Adipocyte (in vitro differentiated cells): ENCODE measurements around the gene MGAT5B.
"Not testable (repeated sequence)": the region's sequence is repeated elsewhere in the genome, so short reads cannot be mapped to it uniquely, and the experiment has no call there.

ENCODE experiments used
- DNase-seq: peaks from one replicate; pipeline ENCODE4 v3.0.0-alpha.2; 2015; ENCODE audit warnings: low read depth
- H3K27me3 ChIP-seq: replicated peaks from 2 replicates; pipeline ENCODE4 v1.7.0; 2013; ENCODE audit warnings: mild to moderate bottlenecking, low read length, moderate library complexity; ENCODE audit not compliant: control insufficient read depth, insufficient read depth
- H3K36me3 ChIP-seq: 2 replicates; pipeline ENCODE4 v1.7.0; 2013; ENCODE audit warnings: low read length, mild to moderate bottlenecking, moderate library complexity; ENCODE audit not compliant: control insufficient read depth, insufficient read depth, severe bottlenecking
- H3K4me1 ChIP-seq: 2 replicates; pipeline ENCODE4 v1.7.0; 2013; ENCODE audit warnings: mild to moderate bottlenecking, low read length, moderate library complexity; ENCODE audit not compliant: control insufficient read depth, insufficient read depth
- H3K4me3 ChIP-seq: 2 replicates; pipeline ENCODE4 v1.7.0; 2013; ENCODE audit warnings: mild to moderate bottlenecking, low read length, moderate library complexity
- H3K9ac ChIP-seq: 2 replicates; pipeline ENCODE4 v1.7.0; 2013; ENCODE audit warnings: mild to moderate bottlenecking, low read length, moderate library complexity
- H3K9me3 ChIP-seq: 2 replicates; pipeline ENCODE4 v1.7.0; 2013; ENCODE audit warnings: mild to moderate bottlenecking, low read length, moderate library complexity; ENCODE audit not compliant: control insufficient read depth

MGAT5B gene

DNA sequence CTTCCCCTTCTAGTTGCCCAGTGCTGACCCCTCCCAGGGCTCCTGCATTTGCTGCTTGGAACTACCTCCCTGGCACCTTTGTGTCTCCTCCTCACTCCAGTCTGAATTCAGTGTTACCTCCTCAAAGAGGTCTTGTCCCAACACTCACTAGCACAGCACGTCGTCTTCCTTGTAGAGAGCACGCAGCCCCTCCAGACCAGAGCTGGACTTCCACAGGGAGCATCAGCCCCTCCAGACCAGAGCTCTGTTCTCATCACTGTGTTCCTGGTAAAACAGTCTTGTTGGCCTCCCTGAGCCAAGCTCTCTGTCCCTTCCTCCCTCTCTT lies 27.8 kb upstream of the MGAT5B start:
- H3K36me3 ChIP-seq: no peaks in the 10 kb centered on the region
- DNase-seq: no peak
- peaks cover 48% of the 10 kb centered on the region for H3K27me3 ChIP-seq
- no peak overlapping the region for H3K4me3 ChIP-seq
- no peaks in the 10 kb centered on the region for H3K9me3 ChIP-seq
- no peaks in the 10 kb centered on the region for H3K4me1 ChIP-seq
- H3K9ac ChIP-seq: no peak overlapping the region

- H3K4me3 ChIP-seq: no peak overlapping the region
- H3K36me3 ChIP-seq: no peaks in the 10 kb centered on the region
- no peaks in the 10 kb centered on the region for H3K9me3 ChIP-seq
- no peak overlapping the region for H3K9ac ChIP-seq
- H3K27me3 ChIP-seq: peaks cover 44% of the 10 kb centered on the region
- no peaks in the 10 kb centered on the region for H3K4me1 ChIP-seq
- DNase-seq: no peak
These were observed 27.1 kb upstream of the MGAT5B start for GRCh38 chr17:76840884-76841775.

DNA sequence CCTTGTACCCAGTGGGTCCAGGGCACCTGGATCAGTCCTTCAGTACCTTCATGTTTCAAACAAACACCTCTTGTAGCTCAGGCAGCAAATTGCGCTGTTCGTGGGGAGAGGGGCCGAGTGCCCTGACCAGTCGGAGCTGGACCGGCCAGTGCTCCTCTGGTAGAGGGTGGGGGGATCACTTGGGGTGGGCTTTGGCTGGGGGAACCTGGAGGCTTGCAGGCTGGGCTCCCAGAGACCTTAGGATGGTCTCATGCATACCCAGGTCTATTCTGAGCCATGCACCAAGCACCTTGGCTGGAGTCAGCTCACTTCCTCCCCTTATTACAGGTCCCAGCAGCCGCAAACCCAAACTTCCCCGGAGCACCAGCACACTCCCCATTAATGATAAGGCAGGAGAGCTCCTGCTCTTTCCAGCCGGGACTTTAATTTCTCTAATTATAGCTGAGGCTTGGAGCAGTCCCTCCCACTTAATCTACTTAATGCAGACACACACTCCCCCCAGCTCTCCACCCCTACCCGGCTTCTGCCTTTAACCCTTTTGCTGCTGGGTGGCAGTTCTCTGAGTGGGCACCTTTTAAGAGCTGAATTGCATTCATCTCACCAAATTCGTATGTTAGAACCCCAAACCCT lies 26.3 kb upstream of the MGAT5B start:
- DNase-seq: no peak

DNA sequence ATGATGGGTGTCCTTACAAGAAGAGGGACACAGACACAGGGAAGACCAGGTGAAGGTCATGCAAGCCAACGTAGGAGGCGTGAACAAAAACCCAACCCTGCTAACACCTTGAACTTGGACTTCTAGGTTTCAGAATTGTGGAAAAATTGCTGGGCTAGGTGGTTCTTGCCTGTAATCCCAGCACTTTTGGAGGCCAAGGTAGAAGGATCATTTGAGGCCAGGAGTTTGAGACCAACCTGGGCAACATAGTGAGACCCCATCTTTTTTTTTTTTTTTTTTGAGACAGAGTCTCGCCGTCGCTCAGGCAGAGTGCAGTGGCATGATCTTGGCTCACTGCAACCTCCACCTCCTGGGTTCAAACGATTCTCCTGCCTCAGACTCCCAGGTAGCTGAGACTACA lies 25.1 kb upstream of the MGAT5B start:
- H3K36me3 ChIP-seq, H3K4me3 ChIP-seq, H3K4me1 ChIP-seq, H3K9ac ChIP-seq, H3K9me3 ChIP-seq, DNase-seq: not testable (repeated sequence)
- H3K27me3 ChIP-seq: peaks cover 50% of the 10 kb centered on the region

More for the DNA sequence above, 26.3 kb upstream of the MGAT5B start:
- Histone ChIP-seq H3K36me3 (no peaks in the 10 kb centered on the region), H3K9ac (no peak overlapping the region), H3K4me1 (no peaks in the 10 kb centered on the region), H3K27me3 (peaks cover 45% of the 10 kb centered on the region), H3K4me3 (no peak overlapping the region), H3K9me3 (no peaks in the 10 kb centered on the region)

- no peaks in the 10 kb centered on the region for H3K4me1 ChIP-seq
- no peak overlapping the region for H3K9ac ChIP-seq
- no peaks in the 10 kb centered on the region for H3K9me3 ChIP-seq
- peaks cover 50% of the 10 kb centered on the region for H3K27me3 ChIP-seq
- no peak overlapping the region for H3K4me3 ChIP-seq
- no peak for DNase-seq
- H3K36me3 ChIP-seq: no peaks in the 10 kb centered on the region
These were observed 24.3 kb upstream of the MGAT5B start for GRCh38 chr17:76843703-76844484.

GRCh38 chr17:76844485-76844829 lies 23.7 kb upstream of the MGAT5B start:
- Histone ChIP-seq H3K9me3 (no peaks in the 10 kb centered on the region), H3K4me1 (no peaks in the 10 kb centered on the region), H3K27me3 (peaks cover 50% of the 10 kb centered on the region), H3K4me3 (no peak overlapping the region), H3K36me3 (no peaks in the 10 kb centered on the region), H3K9ac (no peak overlapping the region)
- DNase-seq: no peak

- no peaks in the 10 kb centered on the region for H3K4me1 ChIP-seq
- no peak overlapping the region for H3K4me3 ChIP-seq
- no peaks in the 10 kb centered on the region for H3K36me3 ChIP-seq
- DNase-seq: no peak
- H3K27me3 ChIP-seq: peaks cover 50% of the 10 kb centered on the region
- H3K9ac ChIP-seq: no peak overlapping the region
- H3K9me3 ChIP-seq: no peaks in the 10 kb centered on the region
These were observed 23.4 kb upstream of the MGAT5B start for GRCh38 chr17:76844846-76845245.

- no peaks in the 10 kb centered on the region for H3K36me3 ChIP-seq
- no peak overlapping the region for H3K4me3 ChIP-seq
These were observed 22.6 kb upstream of the MGAT5B start for GRCh38 chr17:76845541-76846017.

GRCh38 chr17:76847031-76847430 lies 21.2 kb upstream of the MGAT5B start:
- DNase-seq: no peak
- H3K4me3 ChIP-seq: no peak overlapping the region
- no peaks in the 10 kb centered on the region for H3K4me1 ChIP-seq
- peaks cover 47% of the 10 kb centered on the region for H3K27me3 ChIP-seq
- H3K36me3 ChIP-seq: no peaks in the 10 kb centered on the region
- H3K9me3 ChIP-seq: no peaks in the 10 kb centered on the region
- H3K9ac ChIP-seq: no peak overlapping the region

More at GRCh38 chr17:76845541-76846017, 22.6 kb upstream of the MGAT5B start:
- Histone ChIP-seq H3K4me1 (no peaks in the 10 kb centered on the region), H3K9me3 (no peaks in the 10 kb centered on the region), H3K9ac (no peak overlapping the region), H3K27me3 (peaks cover 51% of the 10 kb centered on the region)
- DNase-seq: no peak

DNA sequence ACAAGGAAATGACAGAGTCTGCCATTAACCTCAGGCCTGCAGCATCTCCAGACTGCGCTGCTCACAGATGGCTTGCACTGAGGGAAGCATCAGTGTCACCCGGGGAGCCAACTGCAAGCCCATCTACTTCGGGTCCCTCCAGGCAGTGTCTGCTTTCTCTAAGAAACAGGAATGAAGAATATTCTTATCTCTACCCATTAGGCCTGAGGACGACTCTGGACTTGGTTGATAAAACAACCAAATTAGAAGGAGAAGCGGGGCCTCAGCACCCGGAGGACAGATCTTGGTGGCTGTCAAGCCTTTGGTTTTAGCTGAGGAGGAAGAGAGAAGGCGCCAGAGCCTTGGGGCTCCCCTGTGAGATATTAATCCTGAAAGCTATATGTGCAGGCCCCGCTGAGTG lies 19.5 kb upstream of the MGAT5B start:
- Histone ChIP-seq H3K9ac (no peak overlapping the region), H3K4me1 (no peaks in the 10 kb centered on the region), H3K36me3 (no peaks in the 10 kb centered on the region), H3K27me3 (peaks cover 43% of the 10 kb centered on the region), H3K4me3 (no peak overlapping the region), H3K9me3 (no peaks in the 10 kb centered on the region)
- DNase-seq: no peak

- not testable (repeated sequence) for H3K9ac ChIP-seq, H3K36me3 ChIP-seq, DNase-seq, H3K4me3 ChIP-seq, H3K4me1 ChIP-seq, H3K9me3 ChIP-seq
- H3K27me3 ChIP-seq: peaks cover 43% of the 10 kb centered on the region
These were observed 19.0 kb upstream of the MGAT5B start for GRCh38 chr17:76849160-76849559.
